Measurements from ENCODE around the gene MYO5A. TPM values are rescaled to one million over a fixed set of nuclear protein-coding genes. Genes with fewer than 3 reads are reported as not detected.
"Not testable (repeated sequence)": the region's sequence is repeated elsewhere in the genome, so short reads cannot be mapped to it uniquely, and the experiment has no call there.

Gene MYO5A
- total RNA-seq, 2 experiments from 2014 or later = 31.8 to 42.0 TPM

DNA sequence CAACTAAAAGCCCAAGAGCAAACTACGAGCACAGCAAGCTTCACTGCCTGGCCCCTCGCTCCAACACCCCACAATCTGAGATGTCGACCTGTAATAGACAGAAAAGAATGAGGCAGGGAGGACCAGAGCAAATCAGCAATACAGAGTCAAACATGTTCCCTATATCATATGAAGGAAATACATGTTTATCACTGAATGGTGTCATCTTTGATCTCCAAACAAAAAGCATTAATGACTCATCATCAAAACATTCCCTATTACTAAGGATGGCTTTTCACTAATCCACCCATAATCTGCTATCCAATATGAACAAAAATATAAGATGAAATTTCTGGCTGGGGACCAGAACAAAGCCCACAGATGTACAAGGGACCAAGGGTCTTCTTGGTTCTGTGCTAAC lies 34.7 kb downstream of the MYO5A start:
- Histone ChIP-seq H3K4me2 (ENCODE audit: low read length) (no peak overlapping the region), H3K79me2 (ENCODE audit: insufficient read depth, low read depth, low read length) (peaks cover 81% of the 10 kb centered on the region), H3K9me3 (ENCODE audit: low read length) (no peaks in the 10 kb centered on the region), H3K4me1 (ENCODE audit: insufficient read depth, low read length, poor library complexity, severe bottlenecking) (peaks cover 36% of the 10 kb centered on the region), H4K20me1 (ENCODE audit: insufficient read depth, low read length) (no peaks in the 10 kb centered on the region), H3K4me3 (ENCODE audit: low read depth, low read length, poor library complexity, severe bottlenecking) (no peak overlapping the region), H2AFZ (ENCODE audit: low read length) (no peak overlapping the region), H3K36me3 (ENCODE audit: insufficient read depth, low read length) (no peaks in the 10 kb centered on the region; the same call in 1 of the 2 replicates), H3K27ac (ENCODE audit: low read depth, low read length, poor library complexity, severe bottlenecking) (no peak overlapping the region), H3K9me2 (ENCODE audit: insufficient read depth, low read length) (no peaks in the 10 kb centered on the region)
- no peak for TF ChIP-seq CTCF (conservative IDR thresholded peaks at IDR 0.05; ENCODE audit: low read length)
- no peak for TF ChIP-seq EZH2phosphoT487 (IDR thresholded peaks at IDR 0.05; ENCODE audit: borderline replicate concordance, low read depth, low read length)
- intact Hi-C loops (cut with micrococcal nuclease; ENCODE audit: unreplicated experiment) = no loop called here
- ChIA-PET POLR2A (interaction anchor here (0.7 to 3.0 kb wide), 4 partner anchors 10 to 262 kb away, joined by 3 to 19 read pairs (median 3); no protein-coding TSS in a partner anchor), CTCF (ENCODE audit: unreplicated experiment) (no interaction called here)
- BruUV-seq (replicated peaks) = no TSS peak
- DNase-seq (ENCODE audit: low spot score) = no peak

DNA sequence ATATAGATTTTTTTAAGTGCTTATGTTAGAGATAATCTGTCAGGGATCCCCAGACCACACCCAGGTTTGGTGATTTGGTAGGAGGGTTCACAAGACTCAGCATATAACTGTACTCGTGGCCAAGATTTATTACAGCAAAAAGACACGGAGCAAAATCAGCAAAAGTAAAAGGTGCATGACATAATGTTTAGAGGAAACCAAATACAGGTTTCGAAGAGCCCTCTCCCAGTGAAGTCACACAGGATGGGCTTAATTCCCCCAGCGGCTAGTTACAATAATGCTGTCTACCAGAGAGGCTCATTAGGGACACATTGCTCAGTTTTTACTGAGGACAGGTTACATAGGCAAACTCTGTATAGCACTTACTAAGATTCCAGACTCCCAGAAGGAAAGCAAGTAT lies 36.5 kb downstream of the MYO5A start:
- no TSS peak for BruUV-seq (replicated peaks)
- no peak for DNase-seq (ENCODE audit: low spot score)
- Histone ChIP-seq H3K4me1 (ENCODE audit: insufficient read depth, low read length, poor library complexity, severe bottlenecking) (peaks cover 39% of the 10 kb centered on the region), H3K36me3 (ENCODE audit: insufficient read depth, low read length) (no peaks in the 10 kb centered on the region; the same call in 1 of the 2 replicates), H4K20me1 (ENCODE audit: insufficient read depth, low read length) (no peaks in the 10 kb centered on the region), H3K4me3 (ENCODE audit: low read depth, low read length, poor library complexity, severe bottlenecking) (no peak overlapping the region), H3K79me2 (ENCODE audit: insufficient read depth, low read depth, low read length) (peaks cover 81% of the 10 kb centered on the region), H3K9me3 (ENCODE audit: low read length) (no peaks in the 10 kb centered on the region), H3K27ac (ENCODE audit: low read depth, low read length, poor library complexity, severe bottlenecking) (no peak overlapping the region), H3K9me2 (ENCODE audit: insufficient read depth, low read length) (no peaks in the 10 kb centered on the region), H2AFZ (ENCODE audit: low read length) (no peak overlapping the region), H3K4me2 (ENCODE audit: low read length) (no peak overlapping the region)
- TF ChIP-seq CTCF (conservative IDR thresholded peaks at IDR 0.05; ENCODE audit: low read length) (no peak), EZH2phosphoT487 (IDR thresholded peaks at IDR 0.05; ENCODE audit: borderline replicate concordance, low read depth, low read length) (no peak)
- ChIA-PET POLR2A (no interaction called here), CTCF (ENCODE audit: unreplicated experiment) (no interaction called here)
- intact Hi-C loops (cut with micrococcal nuclease; ENCODE audit: unreplicated experiment) = no loop called here

GRCh38 chr15:52491472-52491871 lies 37.2 kb downstream of the MYO5A start:
- Histone ChIP-seq H3K4me3 (ENCODE audit: low read depth, low read length, poor library complexity, severe bottlenecking) (no peak overlapping the region), H3K4me1 (ENCODE audit: insufficient read depth, low read length, poor library complexity, severe bottlenecking) (peaks cover 36% of the 10 kb centered on the region), H3K9me2 (ENCODE audit: insufficient read depth, low read length) (no peaks in the 10 kb centered on the region), H2AFZ (ENCODE audit: low read length) (no peak overlapping the region), H4K20me1 (ENCODE audit: insufficient read depth, low read length) (no peaks in the 10 kb centered on the region), H3K27ac (ENCODE audit: low read depth, low read length, poor library complexity, severe bottlenecking) (no peak overlapping the region), H3K79me2 (ENCODE audit: insufficient read depth, low read depth, low read length) (peaks cover 82% of the 10 kb centered on the region), H3K36me3 (ENCODE audit: insufficient read depth, low read length) (no peaks in the 10 kb centered on the region; the same call in 1 of the 2 replicates), H3K4me2 (ENCODE audit: low read length) (no peak overlapping the region), H3K9me3 (ENCODE audit: low read length) (no peaks in the 10 kb centered on the region)
- CTCF ChIA-PET (ENCODE audit: unreplicated experiment) = no interaction called here
- no peak for TF ChIP-seq CTCF (conservative IDR thresholded peaks at IDR 0.05; ENCODE audit: low read length)
- no peak for TF ChIP-seq EZH2phosphoT487 (IDR thresholded peaks at IDR 0.05; ENCODE audit: borderline replicate concordance, low read depth, low read length)
- no TSS peak for BruUV-seq (replicated peaks)
- DNase-seq (ENCODE audit: low spot score) = no peak
- intact Hi-C loops (cut with micrococcal nuclease; ENCODE audit: unreplicated experiment) = no loop called here
- POLR2A ChIA-PET = no interaction called here

DNA sequence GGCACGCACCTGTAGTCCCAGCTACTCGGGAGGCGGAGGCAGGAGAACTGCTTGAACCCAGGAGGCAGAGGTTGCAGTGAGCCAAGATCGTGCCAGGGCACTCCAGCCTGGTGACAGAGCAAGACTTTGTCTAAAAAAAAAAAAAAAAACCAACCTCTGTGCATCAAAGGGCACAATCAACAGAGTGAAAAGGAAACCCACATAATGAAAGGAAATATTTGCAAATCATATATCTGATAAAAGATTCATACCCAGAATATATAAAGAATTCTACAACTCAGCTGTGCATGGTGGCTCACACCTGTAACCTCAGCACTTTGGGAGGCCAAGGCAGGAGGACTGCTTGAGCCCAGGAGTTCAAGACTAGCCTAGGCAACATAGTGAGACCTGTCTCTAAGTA lies 39.2 kb downstream of the MYO5A start:
- H3K27ac ChIP-seq (ENCODE audit: low read depth, low read length, poor library complexity, severe bottlenecking); intact Hi-C loops (cut with micrococcal nuclease; ENCODE audit: unreplicated experiment); H3K4me2 ChIP-seq (ENCODE audit: low read length); H3K4me3 ChIP-seq (ENCODE audit: low read depth, low read length, poor library complexity, severe bottlenecking); H3K9me3 ChIP-seq (ENCODE audit: low read length); BruUV-seq (replicated peaks); DNase-seq (ENCODE audit: low spot score); H4K20me1 ChIP-seq (ENCODE audit: insufficient read depth, low read length); H2AFZ ChIP-seq (ENCODE audit: low read length); H3K9me2 ChIP-seq (ENCODE audit: insufficient read depth, low read length); H3K36me3 ChIP-seq (ENCODE audit: insufficient read depth, low read length); CTCF ChIA-PET (ENCODE audit: unreplicated experiment): not testable (repeated sequence)
- Histone ChIP-seq H3K79me2 (ENCODE audit: insufficient read depth, low read depth, low read length) (peaks cover 84% of the 10 kb centered on the region; the same call in 1 of the 2 replicates), H3K4me1 (ENCODE audit: insufficient read depth, low read length, poor library complexity, severe bottlenecking) (peaks cover 23% of the 10 kb centered on the region)
- POLR2A ChIA-PET = interaction anchor here (0.6 to 1.3 kb wide), 2 partner anchors 22 to 77 kb away, joined by 4 to 5 read pairs; no protein-coding TSS in a partner anchor
